H1 (cell line): Measurements from ENCODE around the gene ZWILCH. TPM values are rescaled to one million over a fixed set of nuclear protein-coding genes. Genes with fewer than 3 reads are reported as not detected.

Experiments used
- CBX8 ChIP-seq: fragments of 300-800, 300-1000 bp; sonication (generic); IDR thresholded peaks from 2 replicates; pipeline ENCODE4 v1.7.1; 2016; ENCODE audit warnings: low read depth, low read length, borderline replicate concordance
- CHD1 ChIP-seq: IDR thresholded peaks from 2 replicates; pipeline ENCODE4 v1.6.1; 2012; ENCODE audit warnings: low read depth, low read length, improper control_type of control experiment
- CTBP2 ChIP-seq: IDR thresholded peaks from 2 replicates; pipeline ENCODE4 v1.7.0; 2011; ENCODE audit warnings: borderline replicate concordance, mild to moderate bottlenecking, moderate library complexity, mixed read lengths, low read length; ENCODE audit not compliant: insufficient read depth, insufficient read length
- HDAC6 ChIP-seq: IDR thresholded peaks from one replicate; pipeline ENCODE4 v1.7.1; 2012; ENCODE audit warnings: low read depth, mild to moderate bottlenecking, inconsistent platforms, low read length, moderate library complexity
- RBBP5 ChIP-seq: IDR thresholded peaks from 2 replicates; pipeline ENCODE4 v1.7.1; 2012; ENCODE audit warnings: low read depth, mild to moderate bottlenecking, inconsistent platforms, low read length, moderate library complexity, borderline replicate concordance
- RFX5 ChIP-seq: IDR thresholded peaks from 2 replicates; pipeline ENCODE4 v1.6.1; 2011; ENCODE audit warnings: low read depth, low read length, improper control_type of control experiment, borderline replicate concordance
- RNF2 ChIP-seq: fragments of 200-900, 300-1000 bp; sonication (generic); IDR thresholded peaks from 2 replicates; pipeline ENCODE4 v1.7.1; 2016; ENCODE audit warnings: borderline replicate concordance, low read depth, mild to moderate bottlenecking, antibody characterized with exemption, low read length; ENCODE audit not compliant: poor library complexity, severe bottlenecking; ENCODE audit errors: missing control alignments
- polyA plus RNA-seq, 7 experiments: library from polyadenylated mRNA; depleted of rRNA in 3 of 7; stranded (reverse) in 5 of 7; unstranded in 2 of 7; fragments of >200 nt in 5 of 7; fragments of 200-250 nt in 2 of 7; gene quantifications; 1 replicate in 5 of 7; 2 replicates in 1 of 7; 4 replicates in 1 of 7; pipeline versions ENCODE4 v1.2.1 to v1.2.3, GENCODE V29; 2011 to 2013; ENCODE audit warnings: missing spikeins in 2 of 7, mixed read lengths in 2 of 7
- total RNA-seq: library from RNA; stranded (reverse); fragmentation: NEBNext Ultra II Directional; extraction: Animal tissue kit (Norgen Biotek cat#: 25700); gene quantifications from 2 replicates; pipeline ENCODE4 v1.2.1, GENCODE V29; 2021

ZWILCH gene
- total and polyA plus RNA-seq, 2 of the 8 experiments (the other 6 are each of a cell fraction or from before 2014, with no cell fraction given) = 18.1 to 61.5 TPM

GRCh38 chr15:66572146-66572545, 67.0 kb downstream of the ZWILCH start (continued):
- no peak for TF ChIP-seq CBX8
- no peak for TF ChIP-seq RNF2
- TF ChIP-seq CHD1 = no peak
- no peak for TF ChIP-seq HDAC6
- TF ChIP-seq RFX5 = no peak
- no peak for TF ChIP-seq CTBP2
- TF ChIP-seq RBBP5 = no peak
